CD4-positive, alpha-beta T cell (primary cell): ENCODE results near the gene ZHX3. TPM values are rescaled to one million over a fixed set of nuclear protein-coding genes. Genes with fewer than 3 reads are reported as not detected.
A peak's percentile ranks its signal among the peaks of the same experiment; 100 is the strongest.

ENCODE experiments used
- ATAC-seq: fragments of 200-7000 bp; cut with Tn5 transposase; one replicate; pipeline ENCODE4 v1.10.0; 2022; ENCODE audit warnings: mild to moderate bottlenecking; ENCODE audit not compliant: poor library complexity
- CTCF ChIA-PET: fragments of 350-600 bp; sonication (Branson Sonifier 250); formaldehyde crosslinking; loops from one replicate; lab custom pipeline; 2021; ENCODE audit warnings: antibody characterized with exemption, inconsistent platforms; lab: Charles Lee
- POLR2A ChIA-PET: fragments of 350-600 bp; sonication (Branson Sonifier 250); formaldehyde crosslinking; loops from one replicate; lab custom pipeline; 2021; ENCODE audit warnings: antibody characterized with exemption, inconsistent platforms; lab: Charles Lee
- DNase-seq, 14 experiments: peaks; one replicate each; pipeline ENCODE4 v3.0.0-alpha.2; 2013 to 2020; ENCODE audit warnings: mixed read lengths in 2 of 14
- H3K27ac ChIP-seq, 2 donors: one replicate each; pipeline versions ENCODE4 v1.5.1 to v1.7.0; 2013; ENCODE audit warnings: low read length in 2 of 2, low read depth in 1 of 2, mild to moderate bottlenecking in 1 of 2
- H3K27me3 ChIP-seq, 2 experiments: 1 replicate in 1 of 2; 2 replicates in 1 of 2; pipeline versions ENCODE4 v1.6.1 to v1.7.0; 2013; ENCODE audit warnings: low read length in 2 of 2, control low read depth in 1 of 2, mild to moderate bottlenecking in 1 of 2, moderate library complexity in 1 of 2; ENCODE audit not compliant: insufficient read depth in 2 of 2, control insufficient read depth in 1 of 2
- H3K36me3 ChIP-seq: one replicate; pipeline ENCODE4 v1.6.1; 2013; ENCODE audit warnings: low read length, control low read depth; ENCODE audit not compliant: insufficient read depth
- H3K4me1 ChIP-seq: one replicate; pipeline ENCODE4 v1.6.1; 2013; ENCODE audit warnings: low read length, control low read depth; ENCODE audit not compliant: insufficient read depth
- H3K4me3 ChIP-seq: one replicate; pipeline ENCODE4 v1.5.1; 2013; ENCODE audit warnings: mild to moderate bottlenecking, low read length, moderate library complexity
- H3K9me3 ChIP-seq, 2 experiments: 1 replicate in 1 of 2; 2 replicates in 1 of 2; pipeline versions ENCODE4 v1.6.1 to v1.7.0; 2013; ENCODE audit warnings: low read length in 2 of 2, mild to moderate bottlenecking in 2 of 2, control low read depth in 1 of 2, moderate library complexity in 1 of 2; ENCODE audit not compliant: control insufficient read depth in 1 of 2, insufficient read depth in 1 of 2
- H3K27ac Mint-ChIP-seq: one replicate; pipeline ENCODE4 v1.8.0; 2020; ENCODE audit warnings: mixed read lengths
- H3K27me3 Mint-ChIP-seq: one replicate; pipeline ENCODE4 v1.8.0; 2021; ENCODE audit warnings: mixed read lengths
- H3K36me3 Mint-ChIP-seq: one replicate; pipeline ENCODE4 v1.8.0; 2021; ENCODE audit warnings: low read depth, mixed read lengths
- H3K4me1 Mint-ChIP-seq: one replicate; pipeline ENCODE4 v1.8.0; 2021; ENCODE audit warnings: low read depth, mixed read lengths
- H3K4me3 Mint-ChIP-seq: one replicate; pipeline ENCODE4 v1.8.0; 2020; ENCODE audit warnings: mild to moderate bottlenecking, mixed read lengths
- H3K9me3 Mint-ChIP-seq: one replicate; pipeline ENCODE4 v1.8.0; 2020; ENCODE audit warnings: mixed read lengths
- intact Hi-C, 2 experiments: fragments of 100-400 bp; cut with DNase I in 1 of 2; cut with micrococcal nuclease in 1 of 2; formaldehyde crosslinking; loops; one replicate each; pipeline versions ENCODE4 v1.15.1 to v1.9.0; 2023 to 2025; cut with DNase I, micrococcal nuclease
- polyA plus RNA-seq, 2 donors: library from polyadenylated mRNA; unstranded; fragments of 120-200 nt; gene quantifications; one replicate each; pipeline ENCODE4 v1.2.1, GENCODE V29; 2013
- total RNA-seq, 174 experiments: library from RNA in 2 of 174; stranded (reverse) in 2 of 174; gene quantifications; one replicate each; pipeline ENCODE4 v1.2.3 and lab custom pipeline; 2021 to 2026
- TF ChIP-seq, protein P1 (sequence below): fragments of 200-600 bp; IDR thresholded peaks from one replicate; pipeline ENCODE4 v1.8.0; 2022; ENCODE audit warnings: antibody characterized with exemption, mild to moderate bottlenecking

Gene ZHX3, protein sequence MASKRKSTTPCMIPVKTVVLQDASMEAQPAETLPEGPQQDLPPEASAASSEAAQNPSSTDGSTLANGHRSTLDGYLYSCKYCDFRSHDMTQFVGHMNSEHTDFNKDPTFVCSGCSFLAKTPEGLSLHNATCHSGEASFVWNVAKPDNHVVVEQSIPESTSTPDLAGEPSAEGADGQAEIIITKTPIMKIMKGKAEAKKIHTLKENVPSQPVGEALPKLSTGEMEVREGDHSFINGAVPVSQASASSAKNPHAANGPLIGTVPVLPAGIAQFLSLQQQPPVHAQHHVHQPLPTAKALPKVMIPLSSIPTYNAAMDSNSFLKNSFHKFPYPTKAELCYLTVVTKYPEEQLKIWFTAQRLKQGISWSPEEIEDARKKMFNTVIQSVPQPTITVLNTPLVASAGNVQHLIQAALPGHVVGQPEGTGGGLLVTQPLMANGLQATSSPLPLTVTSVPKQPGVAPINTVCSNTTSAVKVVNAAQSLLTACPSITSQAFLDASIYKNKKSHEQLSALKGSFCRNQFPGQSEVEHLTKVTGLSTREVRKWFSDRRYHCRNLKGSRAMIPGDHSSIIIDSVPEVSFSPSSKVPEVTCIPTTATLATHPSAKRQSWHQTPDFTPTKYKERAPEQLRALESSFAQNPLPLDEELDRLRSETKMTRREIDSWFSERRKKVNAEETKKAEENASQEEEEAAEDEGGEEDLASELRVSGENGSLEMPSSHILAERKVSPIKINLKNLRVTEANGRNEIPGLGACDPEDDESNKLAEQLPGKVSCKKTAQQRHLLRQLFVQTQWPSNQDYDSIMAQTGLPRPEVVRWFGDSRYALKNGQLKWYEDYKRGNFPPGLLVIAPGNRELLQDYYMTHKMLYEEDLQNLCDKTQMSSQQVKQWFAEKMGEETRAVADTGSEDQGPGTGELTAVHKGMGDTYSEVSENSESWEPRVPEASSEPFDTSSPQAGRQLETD
- total RNA-seq (1 to 10 TPM; 6.6 to 7.6 TPM), total RNA-seq (lab: John Stamatoyannopoulos, UW) (3.5 to 28.1 (median 12.9) reads per million in 172 experiments)
- 4.3 TPM for polyA plus RNA-seq (2013, experiment 1 of 2)
- 5.7 TPM for polyA plus RNA-seq (2013, experiment 2 of 2)

DNA sequence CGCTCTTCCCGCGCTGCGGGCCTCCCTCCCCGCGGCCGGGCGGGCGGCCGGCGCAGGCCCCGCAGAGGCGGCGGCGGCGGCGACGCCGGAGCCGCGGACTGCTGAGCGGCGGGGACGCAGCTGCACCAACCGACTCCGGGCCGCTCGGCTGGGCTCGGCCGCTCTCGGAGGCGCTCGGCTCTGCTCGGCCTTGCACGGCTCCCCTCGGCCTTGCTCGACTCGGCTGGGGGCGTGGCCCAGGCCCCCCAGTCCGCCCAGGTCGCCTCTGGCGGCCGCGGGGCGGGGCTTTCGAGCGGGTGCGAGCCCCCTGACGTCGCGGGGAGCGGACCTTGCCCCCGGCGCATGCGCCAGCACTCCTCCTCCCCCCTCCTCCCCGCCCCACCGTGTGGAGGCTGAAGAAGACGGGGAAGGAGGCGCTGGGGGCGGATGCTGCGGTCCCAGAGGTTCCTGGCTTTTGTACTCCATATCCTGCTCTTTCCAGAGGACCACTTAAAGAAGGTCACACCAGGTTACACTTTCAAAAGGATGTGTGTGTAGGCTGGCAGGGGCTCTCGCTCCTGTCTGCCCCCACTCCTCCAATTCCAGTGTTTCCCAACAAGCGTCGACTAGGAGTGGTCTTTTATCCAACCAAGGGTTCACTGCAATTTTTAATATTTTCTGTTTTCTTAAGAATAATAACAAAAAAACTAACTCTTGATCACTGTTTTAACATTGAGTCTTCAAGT lies at the start of gene ZHX3:
TSS of gene ZHX3 (minus strand) at position 186 of the 725 bp plus-strand sequence. CDS start 112,815 bp downstream, outside the sequence.
- H3K4me1 ChIP-seq = peaks cover 13% of the 10 kb centered on the region
- peak; percentile 84 to 98 (median 96) for DNase-seq
- Mint-ChIP-seq H3K27ac (peak within 1 kb of the TSS; percentile 75), H3K36me3 (no peaks in the 10 kb centered on the region), H3K9me3 (no peaks in the 10 kb centered on the region), H3K27me3 (no peaks in the 10 kb centered on the region), H3K4me1 (peaks cover 38% of the 10 kb centered on the region), H3K4me3 (peak within 1 kb of the TSS; percentile 90)
- ATAC-seq = peak; percentile 93
- H3K27ac ChIP-seq = peak within 1 kb of the TSS; percentile 38 to 57
- CTCF ChIA-PET = interaction anchor here (0.8 to 1.2 kb wide), 2 partner anchors 145 to 327 kb away, joined by 3 read pairs; no protein-coding TSS in a partner anchor
- H3K36me3 ChIP-seq = no peaks in the 10 kb centered on the region
- peak within 1 kb of the TSS; percentile 77 for H3K4me3 ChIP-seq
- TF ChIP-seq, protein P1, sequence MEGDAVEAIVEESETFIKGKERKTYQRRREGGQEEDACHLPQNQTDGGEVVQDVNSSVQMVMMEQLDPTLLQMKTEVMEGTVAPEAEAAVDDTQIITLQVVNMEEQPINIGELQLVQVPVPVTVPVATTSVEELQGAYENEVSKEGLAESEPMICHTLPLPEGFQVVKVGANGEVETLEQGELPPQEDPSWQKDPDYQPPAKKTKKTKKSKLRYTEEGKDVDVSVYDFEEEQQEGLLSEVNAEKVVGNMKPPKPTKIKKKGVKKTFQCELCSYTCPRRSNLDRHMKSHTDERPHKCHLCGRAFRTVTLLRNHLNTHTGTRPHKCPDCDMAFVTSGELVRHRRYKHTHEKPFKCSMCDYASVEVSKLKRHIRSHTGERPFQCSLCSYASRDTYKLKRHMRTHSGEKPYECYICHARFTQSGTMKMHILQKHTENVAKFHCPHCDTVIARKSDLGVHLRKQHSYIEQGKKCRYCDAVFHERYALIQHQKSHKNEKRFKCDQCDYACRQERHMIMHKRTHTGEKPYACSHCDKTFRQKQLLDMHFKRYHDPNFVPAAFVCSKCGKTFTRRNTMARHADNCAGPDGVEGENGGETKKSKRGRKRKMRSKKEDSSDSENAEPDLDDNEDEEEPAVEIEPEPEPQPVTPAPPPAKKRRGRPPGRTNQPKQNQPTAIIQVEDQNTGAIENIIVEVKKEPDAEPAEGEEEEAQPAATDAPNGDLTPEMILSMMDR = no peak
- POLR2A ChIA-PET = interaction anchor here (0.7 to 2.4 kb wide), 5 partner anchors 9 to 375 kb away, joined by 3 to 15 read pairs (median 3); no protein-coding TSS in a partner anchor
- no peaks in the 10 kb centered on the region for H3K27me3 ChIP-seq
- H3K9me3 ChIP-seq = no peaks in the 10 kb centered on the region
- intact Hi-C loops = loop anchor here in 1 of 2 experiments (2.0 to 5.0 kb wide), 6 partner anchors 21 to 375 kb away; partner anchors contain the start of genes CHD6 and TOP1

GRCh38 chr20:41367393-41367695 lies 49.8 kb upstream of the ZHX3 start:
- DNase-seq (no peak), ATAC-seq (no peak)
- H3K27me3 ChIP-seq = peaks cover 20 to 44% of the 10 kb centered on the region in 2 experiments
- H3K27ac ChIP-seq = no peak overlapping the region
- Mint-ChIP-seq H3K36me3 (no peaks in the 10 kb centered on the region), H3K27ac (no peak overlapping the region), H3K27me3 (peaks cover 44% of the 10 kb centered on the region), H3K4me1 (peaks cover 8% of the 10 kb centered on the region), H3K9me3 (peaks cover 5% of the 10 kb centered on the region), H3K4me3 (peak overlapping the region; percentile 89)
- TF ChIP-seq, protein P1 = no peak
- intact Hi-C loops = no loop called here
- H3K4me1 ChIP-seq = no peaks in the 10 kb centered on the region
- POLR2A ChIA-PET = no interaction called here
- no peaks in the 10 kb centered on the region for H3K36me3 ChIP-seq
- no peak overlapping the region for H3K4me3 ChIP-seq
- CTCF ChIA-PET = no interaction called here
- peaks cover 6 to 17% of the 10 kb centered on the region in 2 experiments for H3K9me3 ChIP-seq
